ENCODE data around the gene PLK3.

- TF ChIP-seq POLR2A (IDR thresholded peaks at IDR 0.05; ENCODE audit: low read length): no peak
- no peak for TF ChIP-seq GATA1 (IDR thresholded peaks at IDR 0.05; ENCODE audit: low read depth, low read length)
These were observed 12.8 kb downstream of the PLK3 start for GRCh38 chr1:44812822-44813543.

Data from erythroblast (primary cell).